Esophagus squamous epithelium (tissue), 4 donors: ENCODE data around the gene ATXN7L2.

Experiments
- POLR2A ChIP-seq, 4 donors: fragments of 450-650 bp; IDR thresholded peaks; one replicate each; pipeline ENCODE4 v1.6.1; 2017; ENCODE audit warnings: antibody characterized with exemption in 4 of 4, mild to moderate bottlenecking in 4 of 4, moderate library complexity in 3 of 4
- TF ChIP-seq, protein P1 (sequence below), 6 experiments: fragments of 450-650 bp in 4 of 6; fragments of 200-600 bp in 2 of 6; sonication (generic) in 2 of 6; IDR thresholded peaks; one replicate each; pipeline ENCODE4 v1.5.1; 2016 to 2019; ENCODE audit warnings: antibody characterized with exemption in 6 of 6, mild to moderate bottlenecking in 4 of 6, moderate library complexity in 4 of 6

DNA sequence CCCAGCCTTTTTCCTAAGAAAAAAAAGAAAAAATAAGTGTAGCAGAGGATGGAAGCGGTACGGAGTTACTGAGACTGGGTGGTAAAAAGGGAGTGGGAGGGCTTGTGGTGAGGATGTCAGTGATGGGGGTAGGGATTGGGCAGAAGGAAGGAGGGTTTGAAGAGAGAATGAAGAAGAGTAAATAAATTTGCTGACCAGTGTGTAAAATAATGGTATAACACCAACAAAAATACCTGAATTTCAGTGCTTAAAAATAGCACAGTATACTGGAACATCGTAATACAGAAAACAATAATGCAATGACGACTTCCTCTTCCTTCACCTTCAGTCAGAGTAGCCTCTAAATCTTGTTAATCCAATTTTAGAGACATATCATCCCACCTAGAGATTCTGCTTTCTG, 36.2 kb upstream of the ATXN7L2 start:
- TF ChIP-seq POLR2A (IDR thresholded peaks at IDR 0.05): no peak
- TF ChIP-seq, protein P1, sequence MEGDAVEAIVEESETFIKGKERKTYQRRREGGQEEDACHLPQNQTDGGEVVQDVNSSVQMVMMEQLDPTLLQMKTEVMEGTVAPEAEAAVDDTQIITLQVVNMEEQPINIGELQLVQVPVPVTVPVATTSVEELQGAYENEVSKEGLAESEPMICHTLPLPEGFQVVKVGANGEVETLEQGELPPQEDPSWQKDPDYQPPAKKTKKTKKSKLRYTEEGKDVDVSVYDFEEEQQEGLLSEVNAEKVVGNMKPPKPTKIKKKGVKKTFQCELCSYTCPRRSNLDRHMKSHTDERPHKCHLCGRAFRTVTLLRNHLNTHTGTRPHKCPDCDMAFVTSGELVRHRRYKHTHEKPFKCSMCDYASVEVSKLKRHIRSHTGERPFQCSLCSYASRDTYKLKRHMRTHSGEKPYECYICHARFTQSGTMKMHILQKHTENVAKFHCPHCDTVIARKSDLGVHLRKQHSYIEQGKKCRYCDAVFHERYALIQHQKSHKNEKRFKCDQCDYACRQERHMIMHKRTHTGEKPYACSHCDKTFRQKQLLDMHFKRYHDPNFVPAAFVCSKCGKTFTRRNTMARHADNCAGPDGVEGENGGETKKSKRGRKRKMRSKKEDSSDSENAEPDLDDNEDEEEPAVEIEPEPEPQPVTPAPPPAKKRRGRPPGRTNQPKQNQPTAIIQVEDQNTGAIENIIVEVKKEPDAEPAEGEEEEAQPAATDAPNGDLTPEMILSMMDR (IDR thresholded peaks at IDR 0.05): no peak
